ENCODE results near the gene CFAP45.
A peak's percentile ranks its signal among the peaks of the same experiment; 100 is the strongest.

Gene CFAP45

GRCh38 chr1:159872891-159873290, 27.1 kb downstream of the CFAP45 start:
- no peak for DNase-seq

GRCh38 chr1:159870704-159871103, 29.3 kb downstream of the CFAP45 start:
- no peak for DNase-seq

- DNase-seq: no peak
Observed at GRCh38 chr1:159869607-159870006, 30.4 kb downstream of the CFAP45 start.

- DNase-seq: no peak
Observed at GRCh38 chr1:159869173-159869572, 30.8 kb downstream of the CFAP45 start.

GRCh38 chr1:159868766-159869165, 31.2 kb downstream of the CFAP45 start:
- DNase-seq: no peak

- no peak for DNase-seq
Observed at GRCh38 chr1:159867664-159868026, 32.3 kb downstream of the CFAP45 start.

- DNase-seq: no peak
Observed at GRCh38 chr1:159866905-159867663, 32.9 kb downstream of the CFAP45 start.

- DNase-seq: no peak
Observed at GRCh38 chr1:159866066-159866465, 33.9 kb downstream of the CFAP45 start.

GRCh38 chr1:159864262-159864661, 35.7 kb downstream of the CFAP45 start:
- no peak for DNase-seq

- DNase-seq: no peak
Observed at GRCh38 chr1:159862557-159862956, 37.4 kb downstream of the CFAP45 start, which contains the start of gene VSIG8. Gene VSIG8, minus strand, starts transcription at chr1:159862657. Its CDS starts 136 bp downstream, at chr1:159862521.

- DNase-seq: no peak
Observed at GRCh38 chr1:159862031-159862430, 37.9 kb downstream of the CFAP45 start.

- DNase-seq: no peak
Observed at GRCh38 chr1:159861218-159861617, 38.7 kb downstream of the CFAP45 start.

GRCh38 chr1:159860456-159860855, 39.5 kb downstream of the CFAP45 start:
- no peak for DNase-seq

- DNase-seq: no peak
Observed at GRCh38 chr1:159859767-159860322, 40.1 kb downstream of the CFAP45 start.

GRCh38 chr1:159857889-159858288, 42.1 kb downstream of the CFAP45 start:
- DNase-seq: no peak

GRCh38 chr1:159856576-159856975, 43.4 kb downstream of the CFAP45 start:
- DNase-seq: no peak

GRCh38 chr1:159855709-159856108, 44.3 kb downstream of the CFAP45 start:
- DNase-seq: no peak

GRCh38 chr1:159854693-159855192, 45.2 kb downstream of the CFAP45 start:
- DNase-seq: peak; percentile 26 to 36

GRCh38 chr1:159854116-159854692, 45.8 kb downstream of the CFAP45 start:
- no peak for DNase-seq

GRCh38 chr1:159853417-159854115, 46.4 kb downstream of the CFAP45 start:
- DNase-seq: no peak

- peak; percentile 19 to 46 for DNase-seq
Observed at GRCh38 chr1:159851407-159851806, 48.6 kb downstream of the CFAP45 start.

- no peak for DNase-seq
Observed at GRCh38 chr1:159849626-159850366, 50.2 kb downstream of the CFAP45 start.

- no peak for DNase-seq
Observed at GRCh38 chr1:159848326-159848725, 51.6 kb downstream of the CFAP45 start.
